GM23338 (cell line): ENCODE data around the gene HADHA.

Experiments
- CREB1 ChIP-seq: fragments of 250-450 bp; sonication (Bioruptor Pico); IDR thresholded peaks from 2 replicates; pipeline ENCODE4 v1.5.0; 2020; ENCODE audit warnings: low read depth, mild to moderate bottlenecking, moderate library complexity
- EZH2 ChIP-seq: fragments of 200-600 bp; sonication (generic); IDR thresholded peaks from one replicate; pipeline ENCODE4 v1.8.0; 2017; ENCODE audit warnings: antibody characterized with exemption, mild to moderate bottlenecking, low read depth; ENCODE audit not compliant: unreplicated experiment
- EZH2phosphoT487 ChIP-seq: fragments of 200-600 bp; sonication (generic); IDR thresholded peaks from one replicate; pipeline ENCODE4 v1.8.1; 2018; ENCODE audit warnings: antibody characterized with exemption; ENCODE audit not compliant: unreplicated experiment
- JUNB ChIP-seq: IDR thresholded peaks from one replicate; pipeline ENCODE4 v1.6.1; 2016; ENCODE audit warnings: antibody characterized with exemption; ENCODE audit not compliant: unreplicated experiment
- NANOG ChIP-seq: IDR thresholded peaks from 2 replicates; pipeline ENCODE4 v1.6.1; 2016; ENCODE audit warnings: antibody characterized with exemption, borderline replicate concordance
- POLR2AphosphoS5 ChIP-seq: IDR thresholded peaks from 2 replicates; pipeline ENCODE4 v1.6.1; 2016; ENCODE audit warnings: antibody characterized with exemption, low read depth
- STAT1 ChIP-seq: IDR thresholded peaks from one replicate; pipeline ENCODE4 v1.6.1; 2016; ENCODE audit warnings: antibody characterized with exemption; ENCODE audit not compliant: unreplicated experiment
- ZNF331 ChIP-seq: fragments of 250-450 bp; sonication (Bioruptor Pico); IDR thresholded peaks from 2 replicates; pipeline ENCODE4 v1.5.0; 2020; ENCODE audit warnings: low read depth, mild to moderate bottlenecking, moderate library complexity
- TF ChIP-seq, protein P1 (sequence below), 2 experiments: fragments of 200-600 bp in 1 of 2; sonication (generic) in 1 of 2; conservative IDR thresholded peaks; 2 replicates each; pipeline versions ENCODE4 v1.5.1 to v1.6.1; 2016 to 2017; ENCODE audit warnings: antibody characterized with exemption in 2 of 2, low read depth in 2 of 2, mild to moderate bottlenecking in 2 of 2, moderate library complexity in 1 of 2
- TF ChIP-seq, protein P2 (sequence below): IDR thresholded peaks from 2 replicates; pipeline ENCODE4 v1.6.1; 2016; ENCODE audit warnings: antibody characterized with exemption
- TF ChIP-seq, protein P3 (sequence below): IDR thresholded peaks from one replicate; pipeline ENCODE4 v1.6.1; 2018; ENCODE audit warnings: antibody characterized with exemption; ENCODE audit not compliant: unreplicated experiment
- TF ChIP-seq, protein P4 (sequence below): fragments of 250-450 bp; sonication (Bioruptor Pico); IDR thresholded peaks from 2 replicates; pipeline ENCODE4 v1.5.0; 2020; ENCODE audit warnings: mild to moderate bottlenecking, moderate library complexity

DNA sequence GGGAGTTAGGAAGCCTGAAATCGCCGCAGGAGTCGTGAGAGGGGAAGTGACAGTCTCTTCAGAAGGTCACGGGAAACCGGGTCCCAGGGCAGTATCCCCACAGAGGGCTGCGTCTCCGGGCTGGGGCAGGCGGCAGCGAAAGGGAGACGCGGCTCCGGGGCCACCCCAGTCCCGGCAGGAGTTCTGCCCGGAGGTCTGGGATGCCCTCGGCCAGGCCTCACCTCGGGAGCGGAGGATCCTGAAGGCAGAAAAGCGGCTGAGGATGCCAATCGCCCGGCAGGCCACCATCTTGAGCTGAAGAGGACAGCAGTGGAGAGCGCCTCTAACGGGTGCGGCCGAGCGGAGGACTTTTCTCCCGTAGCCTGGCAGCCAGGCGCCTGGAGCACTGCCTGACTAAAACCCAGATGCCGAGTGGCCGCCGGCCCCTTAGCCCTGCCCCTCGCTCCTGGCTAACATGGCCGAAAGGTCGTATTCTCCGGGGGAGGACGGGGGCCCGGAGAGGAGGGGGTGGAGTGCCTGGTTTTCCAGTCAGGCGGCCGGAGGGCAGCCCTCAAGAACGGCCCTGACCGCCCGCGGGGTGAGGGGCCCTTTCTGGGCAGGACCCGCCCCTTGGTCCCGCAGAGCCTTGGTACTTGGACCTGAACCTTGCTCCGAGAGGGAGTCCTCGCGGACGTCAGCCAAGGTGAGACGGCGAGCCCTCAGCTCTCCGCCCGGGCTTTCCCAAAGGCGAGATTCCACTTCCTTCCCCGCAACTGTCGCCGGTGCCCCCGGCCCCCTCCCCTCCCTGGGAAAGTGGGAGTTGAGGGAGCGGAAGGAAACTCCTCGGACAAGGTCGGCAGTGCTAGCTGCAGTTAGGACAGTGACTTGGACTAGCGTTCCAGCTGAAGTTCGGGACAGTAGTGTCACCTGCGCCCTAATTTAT is at the start of gene HADHA, which contains the start of gene HADHB:
- TF ChIP-seq, protein P1, sequence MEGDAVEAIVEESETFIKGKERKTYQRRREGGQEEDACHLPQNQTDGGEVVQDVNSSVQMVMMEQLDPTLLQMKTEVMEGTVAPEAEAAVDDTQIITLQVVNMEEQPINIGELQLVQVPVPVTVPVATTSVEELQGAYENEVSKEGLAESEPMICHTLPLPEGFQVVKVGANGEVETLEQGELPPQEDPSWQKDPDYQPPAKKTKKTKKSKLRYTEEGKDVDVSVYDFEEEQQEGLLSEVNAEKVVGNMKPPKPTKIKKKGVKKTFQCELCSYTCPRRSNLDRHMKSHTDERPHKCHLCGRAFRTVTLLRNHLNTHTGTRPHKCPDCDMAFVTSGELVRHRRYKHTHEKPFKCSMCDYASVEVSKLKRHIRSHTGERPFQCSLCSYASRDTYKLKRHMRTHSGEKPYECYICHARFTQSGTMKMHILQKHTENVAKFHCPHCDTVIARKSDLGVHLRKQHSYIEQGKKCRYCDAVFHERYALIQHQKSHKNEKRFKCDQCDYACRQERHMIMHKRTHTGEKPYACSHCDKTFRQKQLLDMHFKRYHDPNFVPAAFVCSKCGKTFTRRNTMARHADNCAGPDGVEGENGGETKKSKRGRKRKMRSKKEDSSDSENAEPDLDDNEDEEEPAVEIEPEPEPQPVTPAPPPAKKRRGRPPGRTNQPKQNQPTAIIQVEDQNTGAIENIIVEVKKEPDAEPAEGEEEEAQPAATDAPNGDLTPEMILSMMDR (conservative IDR thresholded peaks at IDR 0.05; ENCODE audit: low read depth in 2 of 2) = peak in 1 of 2 experiments; percentile 21; a peak in 1 of 4 replicates
- TF ChIP-seq EZH2phosphoT487 (no peak), EZH2 (no peak), POLR2AphosphoS5 (peak; percentile 86), ZNF331 (no peak), NANOG (no peak), JUNB (no peak), CREB1 (CRISPR knock-in tag) (no peak; the same call in 1 of the 2 replicates), STAT1 (no peak)
- TF ChIP-seq, protein P2, sequence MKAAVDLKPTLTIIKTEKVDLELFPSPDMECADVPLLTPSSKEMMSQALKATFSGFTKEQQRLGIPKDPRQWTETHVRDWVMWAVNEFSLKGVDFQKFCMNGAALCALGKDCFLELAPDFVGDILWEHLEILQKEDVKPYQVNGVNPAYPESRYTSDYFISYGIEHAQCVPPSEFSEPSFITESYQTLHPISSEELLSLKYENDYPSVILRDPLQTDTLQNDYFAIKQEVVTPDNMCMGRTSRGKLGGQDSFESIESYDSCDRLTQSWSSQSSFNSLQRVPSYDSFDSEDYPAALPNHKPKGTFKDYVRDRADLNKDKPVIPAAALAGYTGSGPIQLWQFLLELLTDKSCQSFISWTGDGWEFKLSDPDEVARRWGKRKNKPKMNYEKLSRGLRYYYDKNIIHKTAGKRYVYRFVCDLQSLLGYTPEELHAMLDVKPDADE = no peak
- TF ChIP-seq, protein P3, sequence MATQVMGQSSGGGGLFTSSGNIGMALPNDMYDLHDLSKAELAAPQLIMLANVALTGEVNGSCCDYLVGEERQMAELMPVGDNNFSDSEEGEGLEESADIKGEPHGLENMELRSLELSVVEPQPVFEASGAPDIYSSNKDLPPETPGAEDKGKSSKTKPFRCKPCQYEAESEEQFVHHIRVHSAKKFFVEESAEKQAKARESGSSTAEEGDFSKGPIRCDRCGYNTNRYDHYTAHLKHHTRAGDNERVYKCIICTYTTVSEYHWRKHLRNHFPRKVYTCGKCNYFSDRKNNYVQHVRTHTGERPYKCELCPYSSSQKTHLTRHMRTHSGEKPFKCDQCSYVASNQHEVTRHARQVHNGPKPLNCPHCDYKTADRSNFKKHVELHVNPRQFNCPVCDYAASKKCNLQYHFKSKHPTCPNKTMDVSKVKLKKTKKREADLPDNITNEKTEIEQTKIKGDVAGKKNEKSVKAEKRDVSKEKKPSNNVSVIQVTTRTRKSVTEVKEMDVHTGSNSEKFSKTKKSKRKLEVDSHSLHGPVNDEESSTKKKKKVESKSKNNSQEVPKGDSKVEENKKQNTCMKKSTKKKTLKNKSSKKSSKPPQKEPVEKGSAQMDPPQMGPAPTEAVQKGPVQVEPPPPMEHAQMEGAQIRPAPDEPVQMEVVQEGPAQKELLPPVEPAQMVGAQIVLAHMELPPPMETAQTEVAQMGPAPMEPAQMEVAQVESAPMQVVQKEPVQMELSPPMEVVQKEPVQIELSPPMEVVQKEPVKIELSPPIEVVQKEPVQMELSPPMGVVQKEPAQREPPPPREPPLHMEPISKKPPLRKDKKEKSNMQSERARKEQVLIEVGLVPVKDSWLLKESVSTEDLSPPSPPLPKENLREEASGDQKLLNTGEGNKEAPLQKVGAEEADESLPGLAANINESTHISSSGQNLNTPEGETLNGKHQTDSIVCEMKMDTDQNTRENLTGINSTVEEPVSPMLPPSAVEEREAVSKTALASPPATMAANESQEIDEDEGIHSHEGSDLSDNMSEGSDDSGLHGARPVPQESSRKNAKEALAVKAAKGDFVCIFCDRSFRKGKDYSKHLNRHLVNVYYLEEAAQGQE = no peak
- TF ChIP-seq, protein P4, sequence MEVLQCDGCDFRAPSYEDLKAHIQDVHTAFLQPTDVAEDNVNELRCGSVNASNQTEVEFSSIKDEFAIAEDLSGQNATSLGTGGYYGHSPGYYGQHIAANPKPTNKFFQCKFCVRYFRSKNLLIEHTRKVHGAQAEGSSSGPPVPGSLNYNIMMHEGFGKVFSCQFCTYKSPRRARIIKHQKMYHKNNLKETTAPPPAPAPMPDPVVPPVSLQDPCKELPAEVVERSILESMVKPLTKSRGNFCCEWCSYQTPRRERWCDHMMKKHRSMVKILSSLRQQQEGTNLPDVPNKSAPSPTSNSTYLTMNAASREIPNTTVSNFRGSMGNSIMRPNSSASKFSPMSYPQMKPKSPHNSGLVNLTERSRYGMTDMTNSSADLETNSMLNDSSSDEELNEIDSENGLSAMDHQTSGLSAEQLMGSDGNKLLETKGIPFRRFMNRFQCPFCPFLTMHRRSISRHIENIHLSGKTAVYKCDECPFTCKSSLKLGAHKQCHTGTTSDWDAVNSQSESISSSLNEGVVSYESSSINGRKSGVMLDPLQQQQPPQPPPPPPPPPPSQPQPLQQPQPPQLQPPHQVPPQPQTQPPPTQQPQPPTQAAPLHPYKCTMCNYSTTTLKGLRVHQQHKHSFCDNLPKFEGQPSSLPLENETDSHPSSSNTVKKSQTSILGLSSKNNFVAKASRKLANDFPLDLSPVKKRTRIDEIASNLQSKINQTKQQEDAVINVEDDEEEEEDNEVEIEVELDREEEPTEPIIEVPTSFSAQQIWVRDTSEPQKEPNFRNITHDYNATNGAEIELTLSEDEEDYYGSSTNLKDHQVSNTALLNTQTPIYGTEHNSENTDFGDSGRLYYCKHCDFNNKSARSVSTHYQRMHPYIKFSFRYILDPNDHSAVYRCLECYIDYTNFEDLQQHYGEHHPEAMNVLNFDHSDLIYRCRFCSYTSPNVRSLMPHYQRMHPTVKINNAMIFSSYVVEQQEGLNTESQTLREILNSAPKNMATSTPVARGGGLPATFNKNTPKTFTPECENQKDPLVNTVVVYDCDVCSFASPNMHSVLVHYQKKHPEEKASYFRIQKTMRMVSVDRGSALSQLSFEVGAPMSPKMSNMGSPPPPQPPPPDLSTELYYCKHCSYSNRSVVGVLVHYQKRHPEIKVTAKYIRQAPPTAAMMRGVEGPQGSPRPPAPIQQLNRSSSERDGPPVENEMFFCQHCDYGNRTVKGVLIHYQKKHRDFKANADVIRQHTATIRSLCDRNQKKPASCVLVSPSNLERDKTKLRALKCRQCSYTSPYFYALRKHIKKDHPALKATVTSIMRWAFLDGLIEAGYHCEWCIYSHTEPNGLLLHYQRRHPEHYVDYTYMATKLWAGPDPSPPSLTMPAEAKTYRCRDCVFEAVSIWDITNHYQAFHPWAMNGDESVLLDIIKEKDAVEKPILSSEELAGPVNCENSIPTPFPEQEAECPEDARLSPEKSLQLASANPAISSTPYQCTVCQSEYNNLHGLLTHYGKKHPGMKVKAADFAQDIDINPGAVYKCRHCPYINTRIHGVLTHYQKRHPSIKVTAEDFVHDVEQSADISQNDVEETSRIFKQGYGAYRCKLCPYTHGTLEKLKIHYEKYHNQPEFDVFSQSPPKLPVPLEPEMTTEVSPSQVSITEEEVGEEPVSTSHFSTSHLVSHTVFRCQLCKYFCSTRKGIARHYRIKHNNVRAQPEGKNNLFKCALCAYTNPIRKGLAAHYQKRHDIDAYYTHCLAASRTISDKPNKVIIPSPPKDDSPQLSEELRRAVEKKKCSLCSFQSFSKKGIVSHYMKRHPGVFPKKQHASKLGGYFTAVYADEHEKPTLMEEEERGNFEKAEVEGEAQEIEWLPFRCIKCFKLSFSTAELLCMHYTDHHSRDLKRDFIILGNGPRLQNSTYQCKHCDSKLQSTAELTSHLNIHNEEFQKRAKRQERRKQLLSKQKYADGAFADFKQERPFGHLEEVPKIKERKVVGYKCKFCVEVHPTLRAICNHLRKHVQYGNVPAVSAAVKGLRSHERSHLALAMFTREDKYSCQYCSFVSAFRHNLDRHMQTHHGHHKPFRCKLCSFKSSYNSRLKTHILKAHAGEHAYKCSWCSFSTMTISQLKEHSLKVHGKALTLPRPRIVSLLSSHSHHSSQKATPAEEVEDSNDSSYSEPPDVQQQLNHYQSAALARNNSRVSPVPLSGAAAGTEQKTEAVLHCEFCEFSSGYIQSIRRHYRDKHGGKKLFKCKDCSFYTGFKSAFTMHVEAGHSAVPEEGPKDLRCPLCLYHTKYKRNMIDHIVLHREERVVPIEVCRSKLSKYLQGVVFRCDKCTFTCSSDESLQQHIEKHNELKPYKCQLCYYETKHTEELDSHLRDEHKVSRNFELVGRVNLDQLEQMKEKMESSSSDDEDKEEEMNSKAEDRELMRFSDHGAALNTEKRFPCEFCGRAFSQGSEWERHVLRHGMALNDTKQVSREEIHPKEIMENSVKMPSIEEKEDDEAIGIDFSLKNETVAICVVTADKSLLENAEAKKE (CRISPR knock-in tag) = no peak
